Retina (tissue), 1 donor: ENCODE data around the gene DCAF8L1.
"Not testable (repeated sequence)": the region's sequence is repeated elsewhere in the genome, so short reads cannot be mapped to it uniquely, and the experiment has no call there.

Experiments used
- DNase-seq: peaks from one replicate; pipeline ENCODE4 v3.0.0-alpha.2; 2016

DCAF8L1 gene

DNA sequence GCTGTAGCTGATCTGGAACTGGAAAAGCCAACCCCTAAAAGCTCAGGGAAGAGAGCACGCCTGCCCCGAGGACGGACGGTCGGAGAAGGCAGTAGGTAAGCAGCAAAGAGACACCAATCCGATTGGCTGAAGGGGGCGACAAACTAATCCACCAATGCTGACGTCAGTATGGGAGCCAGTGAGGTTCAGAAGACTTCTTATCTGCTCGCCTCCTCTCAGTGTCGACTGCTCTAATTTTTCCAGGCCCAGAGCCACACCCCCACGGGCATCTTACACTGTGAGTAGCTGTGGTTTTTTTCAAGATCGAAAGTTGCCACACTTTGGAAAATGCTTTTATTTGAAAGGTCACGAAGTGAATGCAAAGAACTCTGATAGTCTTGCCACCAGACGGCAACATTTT is at the start of gene DCAF8L1:
DCAF8L1 (minus strand) TSS at position 101 of the 400 bp plus-strand sequence. CDS start 115 bp downstream, outside the sequence.
- DNase-seq = no peak

DNA sequence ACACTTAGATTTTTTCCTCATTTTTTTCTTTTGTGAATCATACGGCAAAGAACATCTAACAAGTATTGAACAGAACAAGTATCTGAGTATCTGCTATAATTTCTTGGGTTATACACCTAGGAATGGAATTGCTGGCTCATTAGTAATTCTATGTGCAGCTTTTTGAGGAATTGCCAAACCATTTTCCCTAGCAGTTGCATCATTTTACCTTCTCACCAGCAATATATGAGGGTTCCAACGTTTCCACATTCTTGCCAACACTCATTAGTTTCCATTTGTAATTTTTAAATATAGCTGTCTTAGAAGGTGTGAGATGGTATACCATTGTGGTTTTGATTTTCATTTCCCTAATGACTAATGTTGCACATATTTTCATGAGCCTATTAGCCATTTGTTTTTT is 41.1 kb upstream of the DCAF8L1 start:
- no peak for DNase-seq

DNA sequence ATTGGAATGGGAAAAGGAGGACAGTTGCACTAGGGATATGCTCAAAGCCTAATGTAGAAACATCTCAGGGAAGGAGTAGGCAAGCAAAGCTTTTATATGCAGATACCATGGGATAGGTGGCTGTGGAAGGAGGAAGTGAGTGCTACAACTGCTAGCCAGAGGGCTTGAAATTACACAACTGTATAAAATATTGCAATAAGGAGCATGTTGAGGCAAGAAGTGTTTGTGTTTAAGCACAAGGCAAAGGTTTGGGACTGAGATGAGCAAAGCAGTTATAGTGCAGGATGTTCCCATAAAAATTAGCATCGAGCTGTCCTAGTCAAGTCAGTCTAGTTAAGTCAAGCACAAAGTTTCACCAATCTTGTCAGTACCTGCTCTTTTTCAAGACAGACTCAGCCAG is 35.6 kb upstream of the DCAF8L1 start:
- no peak for DNase-seq

DNA sequence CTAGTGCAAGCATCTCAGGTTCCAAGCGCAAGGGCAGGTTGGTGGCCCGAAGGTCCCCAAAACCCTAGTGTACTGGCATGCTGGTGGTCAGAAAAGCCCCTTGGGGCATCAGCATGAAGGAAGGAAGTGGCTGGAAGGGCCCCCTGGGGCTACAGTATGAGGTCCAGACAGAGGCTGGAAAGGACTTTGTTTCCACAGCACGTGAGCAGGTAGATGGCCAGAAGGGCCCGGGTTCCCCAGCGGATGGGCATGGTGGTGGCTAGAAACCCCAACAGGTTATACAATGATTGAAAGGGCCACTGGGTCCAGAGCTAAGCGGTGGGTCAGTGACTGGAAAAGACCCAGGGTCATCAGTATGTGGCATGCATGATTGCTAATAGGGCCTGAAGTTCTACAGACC is 34.7 kb upstream of the DCAF8L1 start:
- DNase-seq = no peak

DNA sequence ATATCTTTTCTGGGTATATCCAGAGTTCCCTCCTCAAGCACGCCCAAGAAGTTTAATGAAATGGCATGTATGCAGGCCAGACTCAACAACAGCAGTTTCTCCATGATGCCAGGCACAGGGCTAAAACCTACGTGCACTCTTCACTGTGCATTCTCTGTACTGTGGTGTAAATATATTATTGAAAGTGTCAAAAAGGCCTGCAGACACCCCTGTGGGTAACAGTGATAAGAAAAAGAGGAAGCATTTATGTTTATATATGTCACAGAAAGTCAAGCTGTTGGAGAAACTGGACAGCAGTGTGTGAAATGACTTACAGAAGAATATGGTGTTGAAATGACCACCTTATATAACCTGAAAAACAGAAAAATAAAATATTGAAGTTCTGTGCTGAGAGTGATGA is 29.6 kb upstream of the DCAF8L1 start:
- no peak for DNase-seq

DNA sequence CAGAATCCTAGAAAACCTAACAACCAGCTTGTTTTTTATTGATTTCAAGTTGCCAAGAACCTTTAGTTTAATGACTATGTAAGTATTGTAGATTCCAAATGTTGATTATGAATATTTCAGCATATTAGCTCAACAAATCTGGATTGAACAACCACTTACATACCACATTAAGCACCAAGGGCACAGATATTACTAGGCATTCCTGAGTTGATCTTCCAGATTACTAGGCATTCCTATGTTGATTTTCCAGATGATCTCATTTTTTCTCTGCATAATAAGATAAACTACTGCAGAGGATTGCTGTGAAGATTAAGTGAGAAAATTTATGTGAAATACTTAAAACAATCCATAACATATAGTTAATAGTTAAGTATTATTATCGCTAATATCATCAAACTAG is 17.4 kb upstream of the DCAF8L1 start:
- no peak for DNase-seq

DNA sequence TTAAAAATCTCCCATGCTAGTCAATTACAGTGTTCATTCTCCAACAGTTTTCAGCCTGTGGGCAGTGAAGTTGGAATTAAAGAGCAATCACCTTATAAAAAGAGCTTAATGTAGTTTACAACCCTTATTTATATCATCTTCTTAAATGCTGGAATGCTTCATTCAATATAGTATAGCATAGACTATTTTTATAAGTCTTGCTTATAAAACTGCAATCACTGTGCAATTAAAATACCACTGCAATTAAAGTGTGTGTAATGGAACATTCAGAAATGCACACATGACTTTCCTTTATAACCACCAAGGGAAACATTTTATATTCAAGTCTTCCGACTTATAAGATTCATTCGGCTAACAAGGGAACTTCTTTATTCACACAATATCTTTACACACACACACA is 16.4 kb upstream of the DCAF8L1 start:
- DNase-seq = no peak

DNA sequence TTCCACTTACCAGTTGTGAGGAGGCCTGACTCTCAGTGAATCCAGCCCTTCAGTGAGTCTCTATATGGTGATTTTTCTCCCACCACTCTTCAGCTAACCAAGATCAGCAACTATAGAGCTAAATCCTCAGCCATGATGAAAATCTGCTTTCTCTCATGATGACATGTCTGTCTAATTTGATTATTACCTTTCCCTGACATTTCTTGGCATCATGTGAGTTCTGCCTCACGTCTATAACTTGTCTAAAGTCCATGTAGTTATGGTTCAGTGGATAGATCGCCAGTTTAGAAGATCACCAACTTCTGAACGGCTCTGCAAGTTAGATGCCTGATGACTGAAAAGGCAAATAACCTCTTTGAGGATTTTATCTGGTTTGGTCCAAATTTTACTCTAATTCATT is 14.9 kb upstream of the DCAF8L1 start:
- no peak for DNase-seq

DNA sequence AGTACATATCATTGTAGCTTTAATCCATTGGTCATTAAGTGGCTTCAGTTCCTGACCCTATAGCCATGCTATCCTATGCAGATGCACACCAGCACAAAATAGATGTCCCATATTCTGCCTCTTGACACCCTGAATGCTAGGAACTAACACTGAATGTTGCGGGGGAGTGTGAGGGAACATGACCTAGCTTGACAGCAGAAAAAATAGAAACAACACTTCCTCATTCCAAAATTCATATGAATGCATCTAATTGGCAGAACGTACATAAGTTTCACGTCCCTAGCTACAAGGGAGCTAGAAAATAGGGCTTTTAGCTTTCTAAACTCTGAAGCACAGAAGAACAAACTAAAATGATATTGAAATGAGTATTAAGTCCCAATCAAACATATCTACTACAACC is 14.4 kb upstream of the DCAF8L1 start:
- no peak for DNase-seq

DNA sequence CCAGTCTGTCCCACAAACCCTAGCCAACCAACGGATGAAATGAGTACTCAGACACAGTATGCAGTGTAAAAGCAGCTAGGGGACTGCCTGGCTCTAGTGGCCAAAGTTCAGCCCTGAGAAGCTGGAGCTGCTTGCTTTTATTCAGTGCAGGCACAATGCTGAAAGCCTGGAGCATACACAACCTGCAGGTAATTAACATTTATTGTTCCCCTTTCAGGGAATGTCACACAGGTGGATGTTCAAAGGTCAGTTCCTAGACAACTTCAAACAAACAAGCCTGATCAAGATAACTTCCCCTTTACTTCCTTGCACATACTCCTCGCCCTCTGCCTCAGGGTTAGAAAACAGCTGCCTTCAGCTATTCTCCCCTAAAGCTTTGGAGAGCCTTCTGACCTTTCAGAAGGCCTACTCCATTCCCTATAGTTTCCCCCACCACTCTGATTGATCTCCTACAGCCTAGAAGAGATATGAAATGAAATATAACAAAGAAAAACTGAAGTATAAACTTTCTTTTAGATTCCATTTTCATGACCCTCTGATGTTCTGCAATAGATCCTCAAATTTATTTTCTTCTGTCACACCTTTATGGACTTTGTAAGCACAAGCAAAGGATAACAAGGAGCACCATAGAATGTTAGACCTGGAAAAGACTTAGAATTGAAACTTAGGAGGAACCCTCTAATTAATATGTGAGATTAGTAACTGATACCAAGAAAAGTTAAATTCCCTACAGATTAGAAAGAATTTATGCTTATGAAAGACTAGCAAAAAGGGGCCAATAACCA is 6.8 kb upstream of the DCAF8L1 start:
- DNase-seq = no peak

DNA sequence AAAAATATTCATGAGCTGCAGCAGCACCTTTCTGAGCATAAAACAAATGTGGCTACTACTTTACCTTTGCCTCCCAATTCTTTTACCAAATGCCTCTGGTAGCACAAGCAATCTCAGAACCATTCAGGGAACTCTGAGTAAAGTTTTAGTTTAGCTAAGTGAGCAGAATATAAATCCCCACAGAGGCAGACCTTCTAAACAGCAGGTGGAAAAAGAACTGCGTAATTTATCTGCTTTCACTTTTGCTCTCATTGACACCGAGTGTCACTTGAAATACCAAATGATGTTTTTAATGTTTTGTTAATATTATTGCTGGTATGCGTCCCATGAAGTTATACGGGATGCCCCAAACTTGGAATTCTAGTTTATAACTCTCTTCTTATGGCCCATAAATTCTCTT is 4.3 kb downstream of the DCAF8L1 start:
- DNase-seq = not testable (repeated sequence)

DNA sequence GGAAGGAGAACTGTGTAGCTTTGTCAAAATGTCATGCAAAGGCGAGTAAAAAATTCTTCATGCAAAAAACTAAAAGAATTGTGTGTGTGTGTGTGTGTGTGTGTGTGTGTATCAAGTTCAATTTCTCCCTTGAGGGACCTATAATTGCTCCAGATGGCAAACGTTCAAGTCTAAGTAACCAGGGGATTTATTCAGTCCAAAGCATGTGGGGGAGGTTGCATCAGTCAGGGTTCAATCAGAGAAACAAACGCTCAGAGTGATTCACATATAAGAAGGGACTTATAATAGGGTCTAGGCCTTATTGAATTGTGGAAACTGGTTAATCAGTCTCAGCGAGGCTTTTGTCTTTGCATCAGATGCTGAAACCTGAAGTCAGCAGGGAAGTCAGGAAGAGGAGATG is 5.0 kb downstream of the DCAF8L1 start:
- DNase-seq = no peak

DNA sequence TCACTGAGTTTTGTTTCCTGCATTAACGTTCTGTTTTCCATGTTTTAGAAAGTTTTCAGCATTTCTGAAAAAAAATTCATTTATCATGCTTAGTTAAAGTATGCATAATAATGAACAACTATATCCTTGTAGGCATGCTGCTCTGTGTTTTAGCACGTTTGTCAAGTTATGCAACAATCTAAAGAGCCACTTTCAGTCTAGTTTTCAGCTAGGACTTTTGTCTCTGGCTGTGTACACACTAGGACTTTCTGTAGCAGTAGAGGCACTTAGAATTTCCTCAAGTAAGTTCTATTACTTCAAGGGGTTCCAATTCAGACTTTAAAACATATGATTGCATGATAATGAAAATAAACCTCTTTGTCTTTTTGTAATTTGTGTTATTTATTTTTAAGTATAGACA is 12.4 kb downstream of the DCAF8L1 start:
- DNase-seq = no peak

DNA sequence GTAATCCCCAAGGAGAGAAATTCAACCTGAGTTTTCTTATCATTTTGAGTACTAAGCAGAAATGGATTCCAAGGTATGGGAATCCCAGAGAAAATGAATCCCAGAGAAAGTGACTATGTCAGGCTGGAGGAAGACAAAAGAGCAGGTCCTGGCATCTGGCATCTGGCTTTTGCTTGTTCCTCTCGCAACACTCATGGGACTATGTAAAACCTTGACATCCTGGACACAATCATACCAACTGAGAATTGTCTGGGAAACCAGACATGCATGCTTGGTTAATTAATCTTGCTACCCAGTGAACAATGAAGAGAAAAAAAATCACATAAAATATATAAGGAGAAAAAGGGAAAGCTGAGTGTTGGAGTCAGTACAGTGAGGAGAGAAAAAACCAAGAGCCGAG is 12.9 kb downstream of the DCAF8L1 start:
- DNase-seq = no peak

DNA sequence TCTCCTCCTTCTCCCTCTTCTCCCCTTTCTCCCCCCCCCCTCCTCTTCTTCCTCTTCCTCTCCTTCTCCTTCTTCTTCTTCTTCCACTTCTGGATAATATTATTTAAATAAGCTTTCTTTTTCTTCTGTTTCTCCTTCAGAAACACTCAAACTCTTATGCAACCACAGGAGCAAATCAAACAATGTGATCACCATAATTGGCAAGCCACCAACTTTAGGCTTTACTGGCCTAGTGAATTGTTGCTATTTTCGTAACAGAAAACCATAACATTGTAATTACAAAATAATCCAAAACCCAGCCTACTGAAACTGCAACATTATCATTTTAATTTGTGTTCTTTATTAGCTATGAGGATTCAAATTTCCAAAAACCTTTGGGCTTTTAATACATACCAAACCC is 14.3 kb downstream of the DCAF8L1 start:
- no peak for DNase-seq

DNA sequence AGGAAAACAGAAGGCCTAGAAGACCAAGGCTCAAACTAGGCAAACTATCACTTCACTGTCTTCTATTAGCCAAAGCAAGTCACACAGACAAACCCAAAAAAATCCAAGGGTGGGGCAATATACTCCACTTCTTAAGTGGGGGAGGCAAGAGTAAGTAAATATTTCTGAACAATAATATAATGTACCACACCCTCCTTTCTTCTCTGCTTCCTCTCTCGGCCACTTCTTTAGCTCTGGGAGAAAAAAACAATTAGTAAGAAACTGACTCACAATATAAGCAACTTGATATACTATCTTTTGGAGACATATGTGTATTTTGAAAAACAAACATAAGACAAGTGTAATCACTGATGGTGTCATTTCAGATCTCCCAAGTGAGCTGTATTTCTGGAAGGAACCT is 14.8 kb downstream of the DCAF8L1 start:
- DNase-seq = no peak

DNA sequence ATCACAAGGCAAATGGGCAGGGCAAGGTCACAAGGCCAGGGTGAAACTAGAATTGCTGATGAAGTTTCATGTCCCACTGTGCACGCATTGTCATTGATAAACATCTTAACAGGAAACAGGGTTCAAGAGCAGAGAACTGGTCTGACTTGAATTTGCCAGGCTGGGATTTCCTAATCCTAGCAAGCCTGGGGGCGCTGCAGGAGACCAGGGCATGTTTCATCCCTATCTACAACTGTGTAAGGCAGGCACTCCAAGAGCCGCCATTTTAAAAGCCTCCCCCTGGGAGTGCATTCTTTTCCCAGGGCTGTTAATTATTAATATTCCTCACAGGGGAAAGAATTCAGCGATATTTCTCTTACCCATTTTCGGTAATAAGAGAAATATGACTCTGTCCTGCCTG is 15.9 kb downstream of the DCAF8L1 start:
- DNase-seq = not testable (repeated sequence)

DNA sequence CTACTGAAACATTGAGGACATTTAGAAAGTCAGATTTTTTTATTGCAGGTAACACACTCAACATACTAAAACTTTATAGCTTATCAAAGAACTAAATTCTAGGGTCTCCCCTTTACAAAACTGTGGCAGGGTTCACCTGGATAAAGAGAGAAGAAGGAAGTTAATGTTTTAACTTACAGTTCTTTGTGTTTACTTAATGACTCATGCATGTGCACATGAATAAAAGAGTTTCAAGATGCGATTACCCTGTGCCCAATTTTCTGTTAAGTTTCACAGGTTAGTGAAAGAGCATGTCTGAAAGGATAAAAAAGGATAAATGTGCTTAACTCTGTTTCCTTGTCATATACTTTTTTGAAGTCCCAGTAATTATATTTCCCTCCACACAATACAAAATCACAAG is 16.8 kb downstream of the DCAF8L1 start:
- no peak for DNase-seq

DNA sequence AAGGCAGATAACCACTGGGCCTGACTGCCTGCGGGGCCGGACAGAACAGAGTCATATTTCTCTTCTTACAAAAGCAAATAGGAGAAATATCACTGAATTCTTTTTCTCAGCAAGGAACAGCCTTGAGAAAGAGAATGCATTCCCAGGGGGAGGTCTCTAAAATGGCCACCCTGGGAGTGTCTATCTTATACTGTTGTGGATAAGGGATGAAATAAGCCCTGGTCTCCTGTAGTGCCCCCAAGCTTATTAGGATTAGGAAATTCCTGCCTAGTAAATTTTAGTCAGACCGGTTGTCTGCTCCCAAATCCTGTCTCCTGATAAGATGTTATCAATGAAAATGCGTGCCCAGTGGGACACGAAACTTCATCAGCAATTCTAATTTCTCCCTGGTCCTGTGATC is 20.8 kb downstream of the DCAF8L1 start:
- not testable (repeated sequence) for DNase-seq

DNA sequence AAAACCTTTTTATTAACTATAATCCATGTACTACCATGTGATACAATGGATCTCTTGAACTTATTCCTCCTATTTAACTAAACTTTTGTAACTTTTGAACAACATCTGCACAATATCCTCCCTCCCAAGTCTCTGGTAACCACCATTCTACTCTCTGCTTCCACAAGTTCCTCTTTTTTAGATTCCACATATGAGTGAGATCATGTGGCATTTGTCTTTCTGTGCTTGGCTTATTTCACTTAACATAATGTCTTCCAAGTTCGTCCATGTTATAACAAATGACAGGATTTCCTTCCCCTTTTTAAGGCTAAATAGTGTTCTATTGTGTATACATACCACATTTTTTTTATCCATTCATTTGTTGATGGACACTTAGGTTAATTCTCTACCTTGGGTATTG is 28.1 kb downstream of the DCAF8L1 start:
- DNase-seq = no peak

DNA sequence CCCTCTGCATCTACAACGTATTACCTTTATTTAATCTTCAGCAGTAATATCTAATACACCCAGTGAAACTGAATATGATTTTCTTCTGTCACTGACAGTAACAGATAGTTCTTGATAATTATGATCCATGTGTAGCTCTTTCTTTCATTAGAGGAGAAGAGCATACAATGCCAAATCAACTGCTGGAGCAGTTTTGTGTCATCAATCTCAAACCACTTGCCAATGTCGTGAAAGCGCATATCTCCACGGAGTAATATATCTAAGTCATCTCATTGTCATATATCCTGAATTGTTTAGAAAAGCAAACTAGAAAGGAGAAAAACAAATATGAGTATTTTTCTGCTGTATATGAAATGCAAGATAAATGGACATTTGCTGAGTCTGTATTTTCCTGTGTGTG is 47.9 kb downstream of the DCAF8L1 start:
- no peak for DNase-seq
